NB4 (cell line): ENCODE results near the gene FTO.

Experiments used
- CTCF ChIP-seq: IDR thresholded peaks from one replicate; pipeline ENCODE4 v1.5.1; 2012; ENCODE audit warnings: low read depth, low read length
- POLR2A ChIP-seq: IDR thresholded peaks from 2 replicates; pipeline ENCODE4 v1.6.1; 2011; ENCODE audit warnings: mild to moderate bottlenecking; ENCODE audit not compliant: insufficient read length; ENCODE audit errors: extremely low read depth

DNA sequence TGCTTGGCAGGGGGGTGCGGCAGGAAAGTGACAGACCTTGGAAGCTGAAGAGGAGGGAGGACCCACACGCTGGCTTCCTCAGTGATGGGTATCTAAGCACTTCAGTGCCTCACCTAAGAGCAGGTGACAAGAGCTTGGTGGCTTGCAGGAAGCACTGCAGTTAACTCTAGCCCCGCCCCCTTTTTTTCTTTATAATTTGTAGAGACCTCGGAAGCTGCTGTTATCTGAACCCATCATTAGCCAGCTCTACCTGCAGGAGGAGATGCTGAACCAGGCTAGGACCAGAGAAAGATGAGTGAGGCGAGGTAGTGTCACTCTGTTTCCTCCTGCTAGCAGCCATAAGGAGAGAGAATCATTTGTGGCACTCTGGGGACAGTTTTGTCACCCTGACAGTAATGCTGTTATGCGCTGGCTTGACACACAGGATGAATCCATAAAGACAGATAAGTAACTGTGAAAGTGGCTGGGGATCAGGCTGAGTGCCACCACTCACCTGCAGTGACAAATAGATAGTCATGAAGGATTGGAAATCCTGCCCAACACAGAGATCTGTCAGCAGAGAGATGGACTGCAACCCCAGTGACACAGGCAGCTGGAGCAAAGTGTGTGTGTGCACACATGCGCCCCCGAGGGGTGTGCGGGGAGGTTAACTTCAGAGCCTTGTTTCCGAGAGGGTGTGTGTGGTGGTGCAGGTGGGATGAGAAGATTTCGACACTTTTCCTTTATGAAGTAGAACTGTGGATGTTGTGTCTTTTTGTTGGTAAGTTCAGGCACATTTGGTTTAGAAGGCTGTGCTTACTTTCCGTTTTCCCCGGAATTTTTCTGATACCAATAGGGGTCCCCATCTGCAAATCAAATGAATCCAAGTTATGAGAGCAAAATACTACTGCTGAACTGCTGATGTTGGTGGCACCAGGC is 358.7 kb downstream of the FTO start:
- TF ChIP-seq CTCF: peak; percentile 47
- TF ChIP-seq POLR2A: peak; percentile 23
